ENCODE measurements around the gene TPMT.
"Not testable (repeated sequence)": the region's sequence is repeated elsewhere in the genome, so short reads cannot be mapped to it uniquely, and the experiment has no call there.

The TPMT gene

DNA sequence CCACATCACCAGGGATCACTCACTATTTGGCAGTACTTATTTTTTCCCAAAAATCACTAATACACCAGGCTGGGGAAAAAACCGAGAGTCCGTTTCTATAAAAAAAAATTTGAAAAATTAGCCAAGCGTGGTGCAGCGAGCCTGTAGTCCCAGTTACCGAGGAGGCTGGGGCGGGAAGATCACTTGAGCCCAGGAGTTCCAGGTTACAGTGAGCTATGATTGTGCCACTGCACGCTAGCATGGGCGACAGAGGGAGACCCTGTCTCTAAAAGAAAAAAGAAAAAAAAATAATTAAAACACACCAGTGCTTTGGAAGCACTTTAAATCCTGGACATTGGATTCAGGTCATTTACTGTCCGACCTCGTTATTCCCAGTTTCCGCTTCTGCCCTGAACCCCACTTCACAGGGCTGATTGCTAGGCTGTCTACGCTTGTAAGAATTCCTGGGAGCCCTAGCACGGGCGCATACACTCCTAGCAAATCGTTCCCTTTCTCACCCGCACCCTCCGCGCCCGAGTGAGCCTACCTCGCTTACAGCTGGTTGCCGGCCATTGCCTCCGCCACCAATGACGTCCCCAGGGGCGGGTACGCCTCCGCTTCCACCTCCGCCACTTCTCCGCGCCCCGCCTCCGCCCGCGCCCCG lies at the start of gene TPMT:
TPMT (minus strand) TSS at position 571 of the 643 bp plus-strand sequence. CDS start 5,950 bp downstream, outside the sequence.
- peak; percentile 1 for DNase-seq (ENCODE audit: low spot score)

DNA sequence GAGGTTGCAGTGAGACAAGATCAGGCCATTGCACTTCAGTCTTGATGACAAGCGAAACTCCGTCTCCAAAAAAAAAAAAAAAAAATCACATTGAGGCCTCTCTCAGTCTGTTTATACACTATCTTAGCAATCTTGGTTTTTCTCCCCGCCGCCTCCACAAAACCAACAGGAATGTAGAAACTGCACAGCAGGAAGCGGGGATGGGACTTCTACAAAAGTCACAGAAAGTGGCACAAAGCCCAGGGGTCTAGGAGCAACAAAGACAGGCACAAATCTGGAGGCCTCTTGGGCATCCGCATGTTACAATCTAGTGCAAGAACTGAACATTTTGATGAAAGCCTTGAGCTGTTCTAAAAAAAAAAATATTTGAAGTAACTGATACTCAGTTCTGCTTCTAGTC lies 48.9 kb upstream of the TPMT start:
- DNase-seq (ENCODE audit: low spot score), result no peak

DNA sequence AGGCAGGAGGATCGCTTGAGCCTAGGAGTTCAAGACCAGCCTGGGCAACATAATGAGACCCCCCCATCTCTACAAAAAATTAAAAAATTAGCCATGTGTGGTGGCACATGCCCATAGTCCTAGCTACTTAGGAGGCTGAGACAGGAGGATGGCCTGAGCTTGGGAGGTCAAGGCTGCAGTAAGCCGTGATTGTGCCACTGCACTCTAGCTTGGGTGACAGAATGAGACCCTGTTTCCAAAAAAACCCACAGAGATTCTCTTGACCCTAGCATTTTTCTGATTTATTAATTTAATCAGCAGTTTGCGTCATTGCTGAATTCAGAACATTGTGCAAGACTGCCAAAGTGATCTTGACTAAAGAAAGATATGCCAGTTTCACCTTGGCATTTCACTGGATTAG lies 37.1 kb upstream of the TPMT start:
- DNase-seq (ENCODE audit: low spot score), result no peak

DNA sequence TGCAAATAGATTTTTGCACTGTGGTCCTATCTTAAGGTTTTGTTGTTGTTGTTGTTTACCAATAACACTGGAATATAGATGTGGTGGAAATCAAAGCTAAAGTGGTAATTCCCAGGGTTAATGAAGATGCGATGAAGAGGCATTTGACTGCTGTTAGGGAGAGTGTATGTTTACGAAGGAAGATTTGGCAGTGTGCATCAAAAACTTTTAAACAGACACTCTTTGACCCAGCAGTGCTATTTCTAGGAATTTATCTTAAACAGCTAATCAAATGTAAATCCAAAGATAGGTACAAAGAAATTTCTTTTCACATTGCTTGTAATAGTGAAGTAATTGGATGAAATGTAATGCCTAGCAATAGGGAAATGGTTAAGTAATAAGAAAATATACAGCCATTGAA lies 34.3 kb upstream of the TPMT start:
- no peak for DNase-seq (ENCODE audit: low spot score)

DNA sequence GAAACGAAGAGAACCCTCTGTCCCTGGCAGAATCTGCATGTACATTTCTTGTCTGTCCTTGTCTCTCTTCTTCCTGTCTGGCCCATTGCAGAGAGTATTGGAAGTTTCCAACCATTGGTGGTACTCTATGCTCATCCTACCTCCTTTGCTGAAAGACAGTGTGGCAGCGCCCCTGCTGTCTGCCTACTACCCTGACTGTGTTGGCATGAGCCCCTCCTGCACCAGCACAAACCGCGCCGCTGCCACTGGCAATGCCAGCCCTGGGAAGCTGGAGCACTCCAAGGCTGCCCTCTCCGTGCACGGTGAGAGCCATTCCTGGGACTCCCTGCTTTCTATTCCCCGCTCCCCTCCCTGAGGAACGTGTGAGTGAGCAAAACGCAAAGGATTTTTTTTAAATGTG lies 32.8 kb upstream of the TPMT start:
- no peak for DNase-seq (ENCODE audit: low spot score)

DNA sequence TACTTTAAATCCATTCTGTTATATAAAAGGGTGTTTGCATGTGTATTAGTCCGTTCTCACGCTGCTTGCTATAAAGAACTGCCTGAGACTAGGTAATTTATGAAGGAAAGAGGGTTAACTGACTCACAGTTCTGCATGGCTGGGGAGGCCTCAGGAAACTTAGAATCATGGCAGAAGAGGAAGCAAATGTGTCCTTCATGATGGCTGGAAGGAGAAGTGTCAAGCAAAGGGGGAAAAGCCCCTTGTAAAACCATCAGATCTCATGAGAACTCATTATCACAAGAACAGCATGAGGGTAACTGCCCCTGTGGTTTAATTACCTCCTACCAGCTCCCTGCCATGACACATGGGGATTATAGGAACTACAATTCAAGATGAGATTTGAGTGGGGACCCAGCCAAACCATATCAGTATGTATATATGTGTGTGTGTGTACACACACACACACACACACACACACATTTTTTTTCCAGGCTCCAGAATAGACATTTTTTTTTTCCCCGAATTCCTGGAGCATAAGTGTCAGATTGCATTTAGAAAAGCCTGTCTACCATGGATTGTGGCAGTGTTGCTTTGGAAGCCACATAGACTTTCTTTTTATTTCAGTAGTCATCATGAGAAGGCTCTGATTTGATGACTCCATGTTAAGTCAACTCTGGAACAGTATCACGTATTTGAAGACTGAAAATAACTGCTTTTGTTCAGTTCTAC lies 31.8 kb upstream of the TPMT start:
- no peak for DNase-seq (ENCODE audit: low spot score)

DNA sequence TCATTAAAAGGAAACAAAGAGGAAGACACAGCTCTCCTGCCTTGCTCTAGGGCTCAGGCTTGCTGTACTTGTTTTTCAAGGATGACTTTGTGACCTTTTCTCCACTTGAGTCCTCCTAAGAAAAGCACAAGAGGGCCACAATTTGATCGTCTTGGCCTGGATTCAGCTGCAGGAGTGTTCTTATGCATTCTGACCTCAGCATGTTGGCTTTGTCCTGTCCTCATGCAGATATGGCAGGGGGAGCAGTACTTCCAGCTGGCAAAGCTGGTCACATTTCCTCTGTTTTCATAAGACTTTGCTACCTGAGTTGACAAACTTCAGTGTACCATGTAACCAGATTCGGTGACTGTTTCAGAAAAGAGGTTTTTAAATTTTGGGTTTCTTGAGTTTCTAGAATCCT lies 31.2 kb upstream of the TPMT start:
- no peak for DNase-seq (ENCODE audit: low spot score)

DNA sequence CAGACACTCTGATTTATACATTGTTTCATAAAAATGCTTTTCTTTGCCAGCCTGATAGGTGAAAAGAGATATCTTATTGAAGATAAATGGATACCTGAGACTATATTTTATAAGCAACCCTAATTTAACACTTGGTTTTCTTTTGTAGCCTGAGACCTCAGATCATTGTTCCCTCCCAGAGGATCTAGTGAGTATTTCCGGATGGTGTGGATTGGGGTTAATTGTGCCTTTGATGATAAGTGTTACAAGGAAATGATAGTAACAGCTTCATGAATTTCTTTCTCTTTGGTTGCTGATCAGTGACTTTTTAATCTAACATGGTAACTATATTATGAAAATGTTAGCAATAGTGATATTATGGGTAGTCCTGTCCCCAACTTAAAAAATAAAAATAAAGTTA lies 30.7 kb upstream of the TPMT start:
- no peak for DNase-seq (ENCODE audit: low spot score)

DNA sequence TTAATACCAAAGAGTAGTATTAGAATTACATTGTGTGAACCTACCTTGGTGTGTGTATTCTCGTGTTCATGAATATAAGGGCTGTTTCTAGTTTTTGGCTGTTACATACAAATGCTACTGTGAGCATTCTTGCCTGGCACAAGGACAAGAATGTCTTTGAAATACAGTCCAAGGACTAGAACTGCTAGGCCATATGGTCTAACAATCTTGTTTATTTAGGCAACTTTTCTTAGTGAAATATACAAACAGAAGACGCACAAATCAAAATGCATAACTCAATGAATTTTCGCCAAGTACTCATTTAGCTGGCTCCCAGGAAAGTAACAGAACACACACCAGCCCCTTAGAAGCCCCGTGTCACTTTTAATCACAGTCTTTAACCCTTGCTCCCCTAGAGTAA lies 28.9 kb upstream of the TPMT start:
- no peak for DNase-seq (ENCODE audit: low spot score)

DNA sequence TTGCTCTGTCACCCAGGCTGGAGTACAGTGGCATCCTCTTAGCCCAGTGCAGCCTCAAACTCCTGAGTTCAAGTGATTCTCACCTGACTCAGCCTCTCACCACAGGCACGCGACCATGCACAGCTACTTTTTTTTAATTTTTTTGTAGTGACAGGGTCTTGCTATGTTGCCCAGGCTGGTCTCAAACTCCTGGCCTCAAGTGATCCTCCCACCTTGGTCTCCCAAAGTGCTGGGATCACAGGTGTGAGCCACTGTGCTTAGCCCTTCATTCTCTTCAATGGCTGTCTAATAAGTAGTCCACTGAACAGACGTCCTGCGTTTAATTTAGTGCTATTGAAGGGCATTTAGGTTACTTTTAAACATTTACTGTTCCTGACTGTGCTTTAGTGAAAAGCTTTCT lies 27.7 kb upstream of the TPMT start:
- no peak for DNase-seq (ENCODE audit: low spot score)

DNA sequence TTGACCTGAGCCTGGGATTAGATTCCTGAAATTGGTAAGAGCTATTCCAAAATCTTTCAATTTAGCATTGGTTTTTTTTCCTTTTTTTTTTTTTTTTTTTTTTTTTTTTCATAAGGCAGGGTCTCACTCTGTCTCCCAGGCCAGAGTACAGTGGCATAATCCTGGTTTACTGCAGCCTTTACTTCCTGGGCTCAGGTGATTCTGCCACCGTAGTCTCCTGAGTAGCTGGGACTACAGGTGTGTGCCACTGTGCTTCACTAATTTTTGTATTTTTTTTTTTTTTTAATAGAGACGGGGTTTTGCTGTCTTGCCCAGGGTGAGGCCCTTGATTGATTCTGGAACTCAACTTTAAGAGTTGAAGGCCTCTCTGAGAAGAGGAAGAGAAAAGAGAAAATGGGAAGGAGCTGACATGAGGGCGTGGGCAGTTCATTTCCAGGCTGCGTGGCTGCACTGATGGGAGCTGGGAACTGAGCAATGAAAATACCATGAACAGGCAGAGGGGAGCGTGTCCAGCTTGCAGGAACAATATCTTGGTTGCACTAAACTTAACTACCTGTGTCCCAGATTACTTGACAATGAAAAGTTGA lies 25.0 kb upstream of the TPMT start:
- DNase-seq (ENCODE audit: low spot score), result no peak

DNA sequence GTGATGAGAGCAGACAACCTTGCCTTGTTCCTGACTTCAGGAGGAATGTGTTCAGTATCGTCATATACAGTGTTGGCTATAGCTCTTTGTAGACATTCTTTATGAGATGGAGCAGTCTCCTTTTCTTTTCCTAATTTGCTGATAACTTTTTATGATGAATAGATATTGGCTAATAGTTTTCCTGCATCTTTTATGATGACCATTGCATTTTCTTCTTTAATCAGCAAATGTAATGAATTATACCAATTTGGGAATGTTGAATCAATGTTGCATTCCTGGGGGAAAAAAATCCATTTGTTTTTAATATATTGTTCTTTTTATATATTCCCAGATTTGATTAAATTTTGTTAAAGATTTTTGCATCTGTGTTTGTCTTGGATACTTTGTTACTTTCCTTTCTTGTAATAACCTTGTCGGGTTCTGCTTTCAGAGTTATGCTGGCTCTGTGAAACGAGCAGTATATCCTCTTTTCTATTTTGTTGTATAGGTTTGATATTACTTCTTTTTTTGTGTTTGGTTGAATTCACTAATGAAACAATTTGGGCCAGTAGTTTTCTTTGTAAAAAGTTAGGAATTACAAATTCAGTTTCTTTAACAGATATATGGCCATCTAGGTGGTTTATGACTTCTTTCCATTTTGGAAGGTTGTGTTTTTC lies 24.2 kb upstream of the TPMT start:
- DNase-seq (ENCODE audit: low spot score), result no peak

DNA sequence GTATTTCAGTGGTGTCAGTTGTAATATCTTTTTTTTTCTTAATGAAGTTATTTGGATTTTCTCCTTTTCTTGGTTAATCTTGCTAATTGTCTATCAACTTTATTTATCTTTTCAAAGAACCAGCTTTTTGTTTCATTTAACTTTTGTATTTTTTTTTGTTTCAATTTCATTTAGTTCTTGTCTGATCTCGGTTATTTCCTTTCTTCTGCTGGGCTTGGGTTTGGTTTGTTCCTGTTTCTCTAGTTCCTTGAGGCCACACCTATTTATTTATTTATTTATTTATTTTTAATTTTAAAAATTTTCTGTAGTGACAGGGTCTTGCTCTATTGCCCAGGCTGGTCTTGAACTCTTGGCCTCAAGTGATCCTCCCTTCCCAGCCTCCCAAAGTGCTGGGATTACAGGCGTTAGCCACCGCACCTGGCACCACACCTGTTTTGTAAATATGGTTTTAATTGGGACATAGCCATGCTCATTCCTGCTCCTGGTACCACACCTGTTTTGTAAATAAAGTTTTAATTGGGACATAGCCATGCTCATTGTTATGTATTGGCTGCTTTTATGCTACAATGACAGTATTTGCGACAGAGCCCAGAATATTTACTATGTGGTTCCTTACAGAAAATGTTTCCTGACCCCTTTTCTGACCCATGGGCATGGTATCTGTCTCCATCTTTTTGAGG lies 22.5 kb upstream of the TPMT start:
- no peak for DNase-seq (ENCODE audit: low spot score)

DNA sequence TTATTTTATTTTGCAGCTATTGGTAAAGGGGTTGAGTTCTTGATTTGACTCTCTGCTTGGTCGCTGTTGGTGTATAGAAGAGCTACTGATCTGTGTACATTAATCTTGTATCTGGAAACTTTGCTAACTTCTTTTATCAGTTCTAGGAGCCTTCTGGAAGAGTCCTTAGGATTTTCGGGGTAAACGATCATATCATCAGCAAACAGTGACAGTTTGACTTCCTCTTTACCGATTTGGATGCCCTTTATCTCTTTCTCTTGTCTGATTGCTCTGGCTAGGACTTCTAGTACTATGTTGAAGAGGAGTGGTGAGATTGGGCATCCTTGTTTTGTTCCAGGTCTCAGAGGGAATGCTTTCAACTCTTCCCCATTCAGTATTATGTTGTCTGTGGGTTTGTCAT lies 21.3 kb upstream of the TPMT start:
- DNase-seq (ENCODE audit: low spot score), result not testable (repeated sequence)

DNA sequence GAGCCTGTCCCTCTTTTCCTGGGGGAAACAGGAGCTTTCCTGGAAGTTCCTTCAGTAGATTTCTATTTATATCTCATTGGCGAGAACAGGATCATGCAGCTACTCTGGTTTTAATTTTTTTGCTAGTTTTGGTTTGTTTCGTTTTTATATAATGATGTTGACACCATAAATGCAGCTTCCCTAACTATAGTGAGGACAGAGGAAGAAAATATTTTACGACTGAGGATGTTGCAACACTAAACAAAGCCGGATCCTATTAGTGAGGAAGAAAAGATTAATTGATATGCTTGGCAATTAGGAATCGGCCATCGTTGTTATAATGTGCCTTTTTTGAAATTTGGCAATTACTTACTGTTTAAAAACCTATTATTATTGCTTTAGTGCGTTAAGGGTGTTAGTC lies 17.0 kb upstream of the TPMT start:
- no peak for DNase-seq (ENCODE audit: low spot score)

DNA sequence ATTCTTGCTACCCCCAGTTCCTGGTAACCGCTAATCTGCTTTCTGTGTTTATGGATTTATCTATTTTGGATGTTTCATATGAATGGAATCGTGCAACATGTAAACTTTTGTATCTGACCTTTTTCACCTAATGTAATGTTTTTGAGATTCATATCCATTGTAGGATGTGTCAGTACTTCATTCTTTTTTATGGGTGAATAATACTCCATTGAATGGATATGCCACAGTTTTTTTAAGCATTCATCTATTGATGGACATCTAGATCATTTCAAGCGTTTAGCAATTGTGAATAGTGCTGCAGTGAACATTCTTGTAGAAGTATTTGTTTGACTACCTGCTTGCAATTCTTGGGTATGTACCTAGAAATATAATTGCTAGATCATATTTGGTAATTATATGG lies 13.4 kb upstream of the TPMT start:
- no peak for DNase-seq (ENCODE audit: low spot score)

DNA sequence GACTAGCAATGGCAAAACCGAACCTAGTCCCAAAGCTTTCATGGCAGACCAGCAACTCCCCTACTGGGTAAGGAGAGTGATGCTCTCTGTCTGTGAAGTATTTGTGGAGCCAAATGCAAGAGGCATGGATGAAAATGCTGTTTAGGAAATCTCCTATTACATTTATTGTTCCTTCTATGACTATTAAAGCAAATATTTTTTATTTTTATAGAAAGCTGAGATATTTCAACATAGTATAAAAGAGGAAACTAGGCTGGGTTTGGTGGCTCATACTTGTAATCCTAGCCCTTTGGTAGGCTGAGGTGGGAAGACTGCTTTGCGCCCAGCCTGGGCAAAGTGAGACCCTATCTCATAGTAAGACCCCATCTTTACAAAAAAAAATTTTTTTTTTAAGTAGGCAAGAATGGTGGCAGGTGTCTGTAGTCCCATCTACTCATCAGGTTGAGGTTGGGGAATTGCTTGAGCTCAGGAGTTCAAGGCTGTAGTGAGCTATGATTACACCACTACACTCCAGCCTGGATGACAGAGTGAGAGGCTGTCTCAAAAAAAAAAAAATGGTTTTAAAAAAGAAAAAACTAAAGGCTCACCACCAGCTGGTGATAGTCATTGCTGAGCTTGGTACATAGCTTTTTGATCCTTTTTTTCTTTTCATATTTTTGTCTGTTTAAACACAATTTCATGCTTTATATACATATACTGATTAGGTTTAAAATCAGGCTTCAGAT lies 11.6 kb upstream of the TPMT start:
- DNase-seq (ENCODE audit: low spot score), result no peak

DNA sequence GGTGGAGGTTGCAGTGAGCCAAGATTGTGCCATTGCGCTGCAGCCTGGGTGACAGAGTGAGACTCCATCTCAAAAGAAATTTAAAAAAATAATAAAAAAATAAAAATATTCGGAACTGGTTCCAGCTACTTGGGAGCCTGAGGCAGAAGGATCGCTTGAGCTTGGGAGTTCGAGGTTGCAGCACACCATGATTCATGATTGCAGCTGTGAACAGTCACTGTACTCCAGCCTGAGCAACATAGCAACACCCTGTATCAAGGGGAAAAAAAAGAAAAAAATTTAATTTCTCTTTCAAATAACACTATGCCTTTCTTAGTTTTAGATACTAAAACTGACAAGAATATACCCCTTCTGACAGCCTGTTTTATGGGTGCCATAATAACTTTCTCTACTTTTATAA lies 10.9 kb upstream of the TPMT start:
- DNase-seq (ENCODE audit: low spot score), result no peak

DNA sequence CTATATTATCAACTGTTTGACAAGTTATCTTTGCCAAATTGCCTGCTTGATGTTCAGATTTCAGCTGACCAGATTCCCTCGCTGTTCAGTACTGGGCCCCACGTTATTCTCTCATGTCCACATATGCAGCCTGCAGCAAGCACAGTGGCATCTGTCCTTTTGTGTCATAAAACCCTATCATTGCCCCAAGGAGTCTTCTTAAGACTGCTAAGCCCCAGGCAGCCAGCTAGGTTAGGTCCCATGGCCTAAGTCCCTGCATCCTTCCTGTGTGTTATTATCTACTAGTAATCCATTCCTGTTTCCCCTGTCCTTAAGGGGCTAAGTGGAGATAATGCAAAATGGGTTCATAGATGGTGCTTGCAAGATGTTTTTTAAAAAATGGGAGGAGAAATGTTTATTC lies 7.5 kb upstream of the TPMT start:
- DNase-seq (ENCODE audit: low spot score), result no peak

DNA sequence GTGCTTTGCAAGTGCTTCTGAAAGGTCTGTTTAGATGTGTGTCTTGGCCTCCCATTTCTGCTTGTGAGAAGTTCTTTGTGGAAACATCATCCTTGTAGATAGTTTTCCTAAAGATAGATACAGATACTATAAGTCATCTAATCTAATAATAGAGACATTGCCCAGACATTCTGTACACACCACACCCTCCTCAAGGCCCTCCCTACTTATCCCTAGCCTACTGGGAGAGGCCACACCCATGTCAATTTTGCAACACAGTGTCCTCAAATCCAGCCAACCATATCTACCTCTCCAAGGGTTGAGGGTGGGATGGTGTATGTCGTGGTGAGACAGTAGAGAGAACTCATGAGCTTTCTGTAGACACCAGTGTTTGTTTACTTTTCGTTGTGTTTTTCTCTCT lies 6.6 kb upstream of the TPMT start:
- DNase-seq (ENCODE audit: low spot score), result no peak

DNA sequence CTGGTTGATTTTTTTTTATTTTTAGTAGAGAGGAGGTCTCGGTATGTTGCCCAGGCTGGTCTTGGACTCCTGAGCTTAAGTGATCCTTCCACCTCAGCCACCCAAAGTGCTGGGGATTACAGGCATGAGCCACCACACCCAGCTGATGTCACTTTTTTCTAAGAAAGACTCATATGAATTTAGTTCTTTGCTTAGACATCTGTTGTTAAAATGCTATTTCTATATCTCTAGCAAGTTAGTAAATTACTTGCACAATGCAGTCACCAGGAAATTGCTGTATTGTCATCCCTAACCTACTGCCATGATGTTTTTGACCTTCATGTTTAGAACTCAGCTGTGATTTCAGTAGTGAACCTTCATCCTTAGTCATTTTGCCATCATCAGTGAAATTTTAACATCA lies 6.0 kb upstream of the TPMT start:
- DNase-seq (ENCODE audit: low spot score), result no peak

DNA sequence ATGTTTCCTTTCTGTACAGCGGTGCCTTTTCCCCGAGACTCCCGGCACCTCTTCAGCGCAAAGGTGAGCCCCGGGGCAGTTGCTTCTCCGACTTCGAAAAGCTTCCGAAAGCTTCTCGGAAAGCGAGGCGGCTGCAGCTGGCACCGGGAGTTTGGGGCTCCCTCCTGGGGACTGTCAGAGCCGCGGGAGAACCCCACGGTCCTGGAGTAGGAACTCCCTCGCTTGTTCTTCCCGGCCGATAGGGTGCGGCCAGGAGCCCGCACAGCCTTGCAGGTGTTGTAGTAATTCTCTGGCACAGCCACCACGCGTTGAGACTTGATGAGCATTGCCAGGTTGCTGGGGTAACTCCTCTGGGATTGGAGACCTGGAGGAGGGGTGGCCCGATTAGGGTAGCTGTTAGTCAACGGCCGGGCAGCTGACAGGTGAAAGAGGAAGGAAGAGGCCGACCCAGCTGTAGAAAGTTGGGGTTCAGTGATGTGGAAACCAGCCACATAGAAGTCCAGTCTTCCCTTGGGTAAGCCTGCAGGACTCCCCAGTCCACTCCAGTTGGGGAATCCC lies 1.1 kb upstream of the TPMT start:
- peak; percentile 88 for DNase-seq (ENCODE audit: low spot score)
